Ishikawa (cell line): ENCODE data around the gene LPCAT1.

ENCODE experiments used
- CEBPB ChIP-seq: IDR thresholded peaks from 2 replicates; pipeline ENCODE4 v1.6.1; 2012
- CREB1 ChIP-seq: IDR thresholded peaks from 2 replicates; pipeline ENCODE4 v1.6.1; 2012; ENCODE audit warnings: low read depth
- EP300 ChIP-seq: IDR thresholded peaks from 2 replicates; pipeline ENCODE4 v1.6.1; 2012; ENCODE audit warnings: borderline replicate concordance
- NFIC ChIP-seq: IDR thresholded peaks from 2 replicates; pipeline ENCODE4 v1.6.1; 2012
- RAD21 ChIP-seq: IDR thresholded peaks from 2 replicates; pipeline ENCODE4 v1.6.1; 2012; ENCODE audit warnings: low read depth
- TAF1 ChIP-seq: IDR thresholded peaks from 2 replicates; pipeline ENCODE4 v1.6.1; 2012; ENCODE audit warnings: low read depth, mild to moderate bottlenecking
- TCF12 ChIP-seq: IDR thresholded peaks from 2 replicates; pipeline ENCODE4 v1.6.1; 2012; ENCODE audit warnings: low read depth
- YY1 ChIP-seq: IDR thresholded peaks from 2 replicates; pipeline ENCODE4 v1.6.1; 2012; ENCODE audit warnings: low read depth
- TF ChIP-seq, protein P1 (sequence below): IDR thresholded peaks from 2 replicates; pipeline ENCODE4 v1.6.1; 2012; ENCODE audit warnings: low read depth, mild to moderate bottlenecking
- TF ChIP-seq, protein P2 (sequence below): IDR thresholded peaks from 2 replicates; pipeline ENCODE4 v1.6.1; 2012

DNA sequence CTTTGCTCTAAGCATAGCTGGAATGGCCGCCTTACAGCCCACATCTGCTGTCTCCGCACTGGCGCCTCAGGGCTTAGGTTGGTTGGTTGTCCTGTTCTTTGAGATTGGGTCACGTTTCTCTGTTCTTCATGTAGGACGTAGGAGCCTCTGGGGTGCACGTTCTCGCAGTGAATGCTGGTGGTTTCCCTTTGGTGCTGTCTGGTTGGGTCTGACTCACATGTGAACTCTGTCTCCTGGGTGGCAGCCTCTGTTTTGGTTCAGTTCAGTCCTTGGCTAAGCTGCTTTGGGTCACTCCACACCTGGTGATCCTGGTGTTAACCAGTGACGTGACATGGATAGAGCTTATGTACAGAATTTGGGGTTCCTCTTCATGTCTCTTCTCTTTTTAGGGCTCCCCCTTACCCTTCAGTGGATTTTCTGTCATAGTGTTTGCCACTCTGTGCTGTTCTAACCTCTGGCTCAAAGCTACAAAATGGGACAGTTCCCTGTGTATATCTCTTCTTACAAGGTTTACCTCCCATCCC, 12.6 kb upstream of the LPCAT1 start:
- TF ChIP-seq, protein P1, sequence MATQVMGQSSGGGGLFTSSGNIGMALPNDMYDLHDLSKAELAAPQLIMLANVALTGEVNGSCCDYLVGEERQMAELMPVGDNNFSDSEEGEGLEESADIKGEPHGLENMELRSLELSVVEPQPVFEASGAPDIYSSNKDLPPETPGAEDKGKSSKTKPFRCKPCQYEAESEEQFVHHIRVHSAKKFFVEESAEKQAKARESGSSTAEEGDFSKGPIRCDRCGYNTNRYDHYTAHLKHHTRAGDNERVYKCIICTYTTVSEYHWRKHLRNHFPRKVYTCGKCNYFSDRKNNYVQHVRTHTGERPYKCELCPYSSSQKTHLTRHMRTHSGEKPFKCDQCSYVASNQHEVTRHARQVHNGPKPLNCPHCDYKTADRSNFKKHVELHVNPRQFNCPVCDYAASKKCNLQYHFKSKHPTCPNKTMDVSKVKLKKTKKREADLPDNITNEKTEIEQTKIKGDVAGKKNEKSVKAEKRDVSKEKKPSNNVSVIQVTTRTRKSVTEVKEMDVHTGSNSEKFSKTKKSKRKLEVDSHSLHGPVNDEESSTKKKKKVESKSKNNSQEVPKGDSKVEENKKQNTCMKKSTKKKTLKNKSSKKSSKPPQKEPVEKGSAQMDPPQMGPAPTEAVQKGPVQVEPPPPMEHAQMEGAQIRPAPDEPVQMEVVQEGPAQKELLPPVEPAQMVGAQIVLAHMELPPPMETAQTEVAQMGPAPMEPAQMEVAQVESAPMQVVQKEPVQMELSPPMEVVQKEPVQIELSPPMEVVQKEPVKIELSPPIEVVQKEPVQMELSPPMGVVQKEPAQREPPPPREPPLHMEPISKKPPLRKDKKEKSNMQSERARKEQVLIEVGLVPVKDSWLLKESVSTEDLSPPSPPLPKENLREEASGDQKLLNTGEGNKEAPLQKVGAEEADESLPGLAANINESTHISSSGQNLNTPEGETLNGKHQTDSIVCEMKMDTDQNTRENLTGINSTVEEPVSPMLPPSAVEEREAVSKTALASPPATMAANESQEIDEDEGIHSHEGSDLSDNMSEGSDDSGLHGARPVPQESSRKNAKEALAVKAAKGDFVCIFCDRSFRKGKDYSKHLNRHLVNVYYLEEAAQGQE, result no peak
- TF ChIP-seq, protein P2, sequence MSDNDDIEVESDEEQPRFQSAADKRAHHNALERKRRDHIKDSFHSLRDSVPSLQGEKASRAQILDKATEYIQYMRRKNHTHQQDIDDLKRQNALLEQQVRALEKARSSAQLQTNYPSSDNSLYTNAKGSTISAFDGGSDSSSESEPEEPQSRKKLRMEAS, result no peak
- TF ChIP-seq CEBPB (no peak), YY1 (no peak), NFIC (no peak), TAF1 (no peak), EP300 (no peak), CREB1 (no peak), RAD21 (no peak), TCF12 (no peak)
